HG02840 (cell line): ENCODE results near the gene FADS6.
"Not testable (repeated sequence)": the region's sequence is repeated elsewhere in the genome, so short reads cannot be mapped to it uniquely, and the experiment has no call there.

ENCODE experiments used
- ATAC-seq: cut with Tn5 transposase; IDR thresholded peaks from one replicate; pipeline ENCODE4 v1.9.1; 2021; ENCODE audit warnings: mild to moderate bottlenecking, moderate library complexity, moderate number of reproducible peaks; ENCODE audit not compliant: unreplicated experiment, low FRiP score

FADS6 gene

GRCh38 chr17:74921026-74921681, 27.7 kb upstream of the FADS6 start:
- no peak for ATAC-seq

- no peak for ATAC-seq
Measured at GRCh38 chr17:74920642-74921025, 27.2 kb upstream of the FADS6 start.

- no peak for ATAC-seq
Measured at GRCh38 chr17:74920306-74920620, 26.8 kb upstream of the FADS6 start.

GRCh38 chr17:74919440-74920305, 26.2 kb upstream of the FADS6 start:
- no peak for ATAC-seq

- ATAC-seq: no peak
Measured at GRCh38 chr17:74918906-74919305, 25.5 kb upstream of the FADS6 start.

- ATAC-seq: no peak
Measured at GRCh38 chr17:74917430-74917829, 24.0 kb upstream of the FADS6 start.

- ATAC-seq: no peak
Measured at GRCh38 chr17:74916851-74917199, 23.4 kb upstream of the FADS6 start.

GRCh38 chr17:74916136-74916850, 22.9 kb upstream of the FADS6 start:
- no peak for ATAC-seq

GRCh38 chr17:74911423-74911822, 18.0 kb upstream of the FADS6 start:
- ATAC-seq: not testable (repeated sequence)

- ATAC-seq: not testable (repeated sequence)
Measured at GRCh38 chr17:74909097-74909496, 15.7 kb upstream of the FADS6 start.

- no peak for ATAC-seq
Measured at GRCh38 chr17:74907012-74907411, 13.6 kb upstream of the FADS6 start.

- not testable (repeated sequence) for ATAC-seq
Measured at GRCh38 chr17:74906214-74906793, 12.9 kb upstream of the FADS6 start.

- ATAC-seq: no peak
Measured at GRCh38 chr17:74904687-74905409, 11.4 kb upstream of the FADS6 start.

GRCh38 chr17:74903671-74904070, 10.2 kb upstream of the FADS6 start:
- no peak for ATAC-seq

GRCh38 chr17:74903034-74903433, 9.6 kb upstream of the FADS6 start:
- no peak for ATAC-seq

GRCh38 chr17:74901353-74902135, 8.1 kb upstream of the FADS6 start:
- no peak for ATAC-seq

- ATAC-seq: no peak
Measured at GRCh38 chr17:74900208-74900607, 6.8 kb upstream of the FADS6 start.

GRCh38 chr17:74898376-74898946, 5.0 kb upstream of the FADS6 start:
- ATAC-seq: no peak

GRCh38 chr17:74893936-74894671, 671 bp upstream of the FADS6 start:
- ATAC-seq: no peak
